Caco-2 (cell line): ENCODE data around the gene C2orf76. TPM values are rescaled to one million over a fixed set of nuclear protein-coding genes. Genes with fewer than 3 reads are reported as not detected.

Experiments used
- BruUV-seq: library from RNA; stranded (reverse); fragments of 400-500 nt; replicated peaks from 2 replicates; lab custom pipeline; 2021; lab: Mats Ljungman, UMichigan
- CTCF ChIA-PET: fragments of 300-600 bp; sonication (Branson Sonifier 250); formaldehyde crosslinking; loops from one replicate; lab custom pipeline; 2022; ENCODE audit warnings: antibody characterized with exemption; lab: Charles Lee
- POLR2A ChIA-PET: fragments of 300-600 bp; sonication (Branson Sonifier 250); formaldehyde crosslinking; loops from one replicate; lab custom pipeline; 2022; ENCODE audit warnings: antibody characterized with exemption; lab: Charles Lee
- DNase-seq, 2 experiments: peaks; one replicate each; pipeline versions ENCODE4 v3.0.0 to v3.0.0-alpha.2; 2020 to 2022
- H3K27me3 ChIP-seq: replicated peaks from 2 replicates; pipeline ENCODE4 v1.6.0; 2011; ENCODE audit warnings: low read length; ENCODE audit not compliant: control insufficient read depth, insufficient read depth
- H3K36me3 ChIP-seq: 2 replicates; pipeline ENCODE4 v1.5.1; 2011; ENCODE audit warnings: low read length; ENCODE audit not compliant: control insufficient read depth, insufficient read depth
- H3K4me1 ChIP-seq: fragments of 250-450 bp; sonication (Bioruptor Pico); 2 replicates; pipeline ENCODE4 v1.5.1; 2020; ENCODE audit warnings: mild to moderate bottlenecking
- H3K4me3 ChIP-seq: 2 replicates; pipeline ENCODE4 v1.5.1; 2011; ENCODE audit warnings: low read depth, mild to moderate bottlenecking, control low read depth, low read length
- H3K9me3 ChIP-seq: fragments of 250-450 bp; sonication (Bioruptor Pico); 2 replicates; pipeline ENCODE4 v1.5.1; 2020; ENCODE audit warnings: mild to moderate bottlenecking, moderate library complexity
- H3K27ac Mint-ChIP-seq: one replicate; pipeline ENCODE4 v1.8.0; 2022; ENCODE audit warnings: mixed read lengths; ENCODE audit not compliant: unreplicated experiment
- H3K27me3 Mint-ChIP-seq: one replicate; pipeline ENCODE4 v1.8.0; 2022; ENCODE audit warnings: mixed read lengths; ENCODE audit not compliant: insufficient read depth, unreplicated experiment
- H3K36me3 Mint-ChIP-seq: one replicate; pipeline ENCODE4 v1.8.0; 2022; ENCODE audit warnings: mild to moderate bottlenecking, mixed read lengths; ENCODE audit not compliant: insufficient read depth, unreplicated experiment
- H3K4me1 Mint-ChIP-seq: one replicate; pipeline ENCODE4 v1.8.0; 2022; ENCODE audit warnings: low read depth, mixed read lengths; ENCODE audit not compliant: unreplicated experiment
- H3K4me3 Mint-ChIP-seq: one replicate; pipeline ENCODE4 v1.8.0; 2022; ENCODE audit warnings: mild to moderate bottlenecking, moderate library complexity, mixed read lengths; ENCODE audit not compliant: unreplicated experiment
- H3K9me3 Mint-ChIP-seq: one replicate; pipeline ENCODE4 v1.8.0; 2022; ENCODE audit warnings: mixed read lengths; ENCODE audit not compliant: unreplicated experiment
- CTCF ChIP-seq, 2 experiments: fragments of 200-600 bp in 1 of 2; IDR thresholded peaks; 1 replicate in 1 of 2; 2 replicates in 1 of 2; pipeline versions ENCODE4 v1.5.1 to v1.8.0; 2011 to 2022; ENCODE audit warnings: antibody characterized with exemption in 1 of 2, control low read depth in 1 of 2, inconsistent platforms in 1 of 2, low read depth in 1 of 2, low read length in 1 of 2, mild to moderate bottlenecking in 1 of 2, moderate library complexity in 1 of 2; ENCODE audit not compliant: insufficient read depth in 1 of 2, severe bottlenecking in 1 of 2, unreplicated experiment in 1 of 2
- intact Hi-C: fragments of 100-400 bp; cut with micrococcal nuclease; formaldehyde crosslinking; loops from one replicate; pipeline ENCODE4 v1.10.0; 2022; ENCODE audit not compliant: unreplicated experiment
- total RNA-seq: library from RNA; stranded (reverse); gene quantifications from 2 replicates; pipeline ENCODE4 v1.2.3, GENCODE V29; 2022

Gene C2orf76
- total RNA-seq, 1 experiment from 2014 or later, result 6.5 TPM

GRCh38 chr2:119304847-119305246 is 61.8 kb downstream of the C2orf76 start:
- peaks cover 7% of the 10 kb centered on the region for H3K4me1 Mint-ChIP-seq
- TF ChIP-seq CTCF (IDR thresholded peaks at IDR 0.05; ENCODE audit: insufficient read depth in 1 of 2, low read depth in 1 of 2, low read length in 1 of 2, severe bottlenecking in 1 of 2, unreplicated experiment in 1 of 2), result no peak
- no peaks in the 10 kb centered on the region for H3K27me3 Mint-ChIP-seq
- no peak for DNase-seq
- POLR2A ChIA-PET, result no interaction called here
- CTCF ChIA-PET, result no interaction called here
- Histone ChIP-seq H3K9me3 (no peaks in the 10 kb centered on the region), H3K36me3 (no peaks in the 10 kb centered on the region), H3K4me1 (no peaks in the 10 kb centered on the region), H3K27me3 (no peaks in the 10 kb centered on the region), H3K4me3 (no peak overlapping the region)
- intact Hi-C loops, result no loop called here
- H3K9me3 Mint-ChIP-seq, result no peaks in the 10 kb centered on the region
- BruUV-seq, result no TSS peak
- no peaks in the 10 kb centered on the region for H3K36me3 Mint-ChIP-seq
- H3K27ac Mint-ChIP-seq, result no peak overlapping the region
- H3K4me3 Mint-ChIP-seq, result no peak overlapping the region

- POLR2A ChIA-PET, result no interaction called here
Measured at GRCh38 chr2:119301413-119301812, 65.2 kb downstream of the C2orf76 start.

GRCh38 chr2:119295688-119296375 is 70.8 kb downstream of the C2orf76 start:
- no peaks in the 10 kb centered on the region for H3K4me1 ChIP-seq
- no peaks in the 10 kb centered on the region for H3K4me1 Mint-ChIP-seq
- no peak for DNase-seq
- no peaks in the 10 kb centered on the region for H3K9me3 Mint-ChIP-seq
- intact Hi-C loops, result no loop called here
- no TSS peak for BruUV-seq
- no peak overlapping the region for H3K4me3 ChIP-seq
- TF ChIP-seq CTCF (IDR thresholded peaks at IDR 0.05; ENCODE audit: insufficient read depth in 1 of 2, low read depth in 1 of 2, low read length in 1 of 2, severe bottlenecking in 1 of 2, unreplicated experiment in 1 of 2), result no peak
- H3K27me3 Mint-ChIP-seq, result no peaks in the 10 kb centered on the region
- H3K36me3 ChIP-seq, result no peaks in the 10 kb centered on the region
- H3K27ac Mint-ChIP-seq, result no peak overlapping the region
- ChIA-PET POLR2A (no interaction called here), CTCF (no interaction called here)
- no peaks in the 10 kb centered on the region for H3K36me3 Mint-ChIP-seq
- H3K27me3 ChIP-seq, result no peaks in the 10 kb centered on the region
- no peaks in the 10 kb centered on the region for H3K9me3 ChIP-seq
- no peak overlapping the region for H3K4me3 Mint-ChIP-seq

More at GRCh38 chr2:119301413-119301812, 65.2 kb downstream of the C2orf76 start:
- TF ChIP-seq CTCF (IDR thresholded peaks at IDR 0.05; ENCODE audit: insufficient read depth in 1 of 2, low read depth in 1 of 2, low read length in 1 of 2, severe bottlenecking in 1 of 2, unreplicated experiment in 1 of 2), result no peak
- no peak overlapping the region for H3K4me3 Mint-ChIP-seq
- Histone ChIP-seq H3K27me3 (no peaks in the 10 kb centered on the region), H3K4me1 (no peaks in the 10 kb centered on the region), H3K36me3 (no peaks in the 10 kb centered on the region), H3K4me3 (no peak overlapping the region), H3K9me3 (no peaks in the 10 kb centered on the region)
- CTCF ChIA-PET, result no interaction called here
- intact Hi-C loops, result no loop called here
- BruUV-seq, result no TSS peak
- DNase-seq, result no peak
- no peaks in the 10 kb centered on the region for H3K9me3 Mint-ChIP-seq
- no peak overlapping the region for H3K27ac Mint-ChIP-seq
- H3K36me3 Mint-ChIP-seq, result no peaks in the 10 kb centered on the region
- H3K27me3 Mint-ChIP-seq, result no peaks in the 10 kb centered on the region
- H3K4me1 Mint-ChIP-seq, result peaks cover 7% of the 10 kb centered on the region
